Breast epithelium (tissue), 4 donors: ENCODE results near the gene RAB35. TPM values are rescaled to one million over a fixed set of nuclear protein-coding genes. Genes with fewer than 3 reads are reported as not detected.

Experiments used
- DNase-seq, 2 donors: peaks; one replicate each; pipeline ENCODE4 v3.0.0-alpha.2; 2019; ENCODE audit warnings: low spot score in 2 of 2
- H3K27ac ChIP-seq, 2 donors: fragments of 200-600 bp; sonication (generic) in 1 of 2; one replicate each; pipeline ENCODE4 v1.5.1; 2016 to 2019; ENCODE audit warnings: mild to moderate bottlenecking in 1 of 2
- H3K27me3 ChIP-seq, 2 donors: fragments of 200-600 bp; sonication (generic) in 1 of 2; one replicate each; pipeline versions ENCODE4 v1.5.1 to v1.6.0; 2017 to 2019; ENCODE audit warnings: control low read depth in 1 of 2, mild to moderate bottlenecking in 1 of 2
- H3K36me3 ChIP-seq: fragments of 200-600 bp; one replicate; pipeline ENCODE4 v1.5.1; 2019
- H3K4me1 ChIP-seq, 2 donors: fragments of 200-600 bp; sonication (generic); one replicate each; pipeline ENCODE4 v1.5.1; 2016 to 2019; ENCODE audit warnings: control low read depth in 1 of 2
- H3K4me3 ChIP-seq, 3 donors: fragments of 200-600 bp; sonication (generic); 1 replicate in 2 of 3; 2 replicates in 1 of 3; pipeline ENCODE4 v1.5.1; 2016 to 2019; ENCODE audit warnings: mild to moderate bottlenecking in 3 of 3, moderate library complexity in 2 of 3
- H3K9me3 ChIP-seq, 2 donors: fragments of 200-600 bp; sonication (generic) in 1 of 2; one replicate each; pipeline ENCODE4 v1.5.1; 2016 to 2019; ENCODE audit warnings: control low read depth in 1 of 2
- POLR2A ChIP-seq: fragments of 450-650 bp; IDR thresholded peaks from one replicate; pipeline ENCODE4 v1.6.1; 2016; ENCODE audit warnings: antibody characterized with exemption, mild to moderate bottlenecking, moderate library complexity
- POLR2AphosphoS5 ChIP-seq, 3 donors: sonication (generic); formaldehyde crosslinking; IDR thresholded peaks; one replicate each; pipeline ENCODE4 v1.6.1; 2017; ENCODE audit warnings: antibody characterized with exemption in 3 of 3
- intact Hi-C: fragments of 100-400 bp; cut with DNase I; formaldehyde crosslinking; loops from one replicate; pipeline ENCODE4 v1.15.1; 2023; ENCODE audit warnings: low total_unique reads
- total RNA-seq, 3 donors: library from RNA; depleted of rRNA; stranded (reverse); fragments of >200 nt; gene quantifications; one replicate each; pipeline ENCODE4 v1.1.0, GENCODE V29; 2016
- TF ChIP-seq, protein P1 (sequence below), 3 donors: fragments of 450-650 bp; IDR thresholded peaks; one replicate each; pipeline ENCODE4 v1.5.1; 2016 to 2017; ENCODE audit warnings: antibody characterized with exemption in 3 of 3, mild to moderate bottlenecking in 3 of 3, moderate library complexity in 3 of 3

The RAB35 gene
- 10 to 100 TPM; 23.3 to 26.8 (median 26.2) TPM for total RNA-seq

GRCh38 chr12:120116441-120116791 is at the start of gene RAB35:
Gene RAB35 (minus strand): TSS chr12:120116753. CDS start chr12:120116650, 103 bp downstream.
- intact Hi-C loops: no loop called here
- H3K4me1 ChIP-seq: peaks cover 10 to 19% of the 10 kb centered on the region in 2 donors

GRCh38 chr12:120164293-120164692 is 47.7 kb upstream of the RAB35 start:
- H3K36me3 ChIP-seq: peaks cover 10% of the 10 kb centered on the region
- DNase-seq: no peak
- no peak overlapping the region for H3K27ac ChIP-seq
- H3K4me3 ChIP-seq: no peak overlapping the region
- H3K4me1 ChIP-seq: no peaks in the 10 kb centered on the region
- TF ChIP-seq POLR2AphosphoS5 (IDR thresholded peaks at IDR 0.05): no peak
- TF ChIP-seq POLR2A: no peak
- TF ChIP-seq, protein P1, sequence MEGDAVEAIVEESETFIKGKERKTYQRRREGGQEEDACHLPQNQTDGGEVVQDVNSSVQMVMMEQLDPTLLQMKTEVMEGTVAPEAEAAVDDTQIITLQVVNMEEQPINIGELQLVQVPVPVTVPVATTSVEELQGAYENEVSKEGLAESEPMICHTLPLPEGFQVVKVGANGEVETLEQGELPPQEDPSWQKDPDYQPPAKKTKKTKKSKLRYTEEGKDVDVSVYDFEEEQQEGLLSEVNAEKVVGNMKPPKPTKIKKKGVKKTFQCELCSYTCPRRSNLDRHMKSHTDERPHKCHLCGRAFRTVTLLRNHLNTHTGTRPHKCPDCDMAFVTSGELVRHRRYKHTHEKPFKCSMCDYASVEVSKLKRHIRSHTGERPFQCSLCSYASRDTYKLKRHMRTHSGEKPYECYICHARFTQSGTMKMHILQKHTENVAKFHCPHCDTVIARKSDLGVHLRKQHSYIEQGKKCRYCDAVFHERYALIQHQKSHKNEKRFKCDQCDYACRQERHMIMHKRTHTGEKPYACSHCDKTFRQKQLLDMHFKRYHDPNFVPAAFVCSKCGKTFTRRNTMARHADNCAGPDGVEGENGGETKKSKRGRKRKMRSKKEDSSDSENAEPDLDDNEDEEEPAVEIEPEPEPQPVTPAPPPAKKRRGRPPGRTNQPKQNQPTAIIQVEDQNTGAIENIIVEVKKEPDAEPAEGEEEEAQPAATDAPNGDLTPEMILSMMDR (IDR thresholded peaks at IDR 0.05): no peak
- intact Hi-C loops: no loop called here
- no peaks in the 10 kb centered on the region for H3K27me3 ChIP-seq
- no peaks in the 10 kb centered on the region for H3K9me3 ChIP-seq

More at GRCh38 chr12:120116441-120116791, at the start of gene RAB35:
- Histone ChIP-seq H3K36me3 (no peaks in the 10 kb centered on the region), H3K9me3 (no peaks in the 10 kb centered on the region), H3K27ac (peak within 1 kb of the TSS; percentile 87 to 92), H3K4me3 (peak within 1 kb of the TSS; percentile 82 to 90 (median 83)), H3K27me3 (no peaks in the 10 kb centered on the region)
- DNase-seq: no peak
- TF ChIP-seq POLR2A (no peak), POLR2AphosphoS5 (IDR thresholded peaks at IDR 0.05) (no peak)
- TF ChIP-seq, protein P1 (IDR thresholded peaks at IDR 0.05): no peak

DNA sequence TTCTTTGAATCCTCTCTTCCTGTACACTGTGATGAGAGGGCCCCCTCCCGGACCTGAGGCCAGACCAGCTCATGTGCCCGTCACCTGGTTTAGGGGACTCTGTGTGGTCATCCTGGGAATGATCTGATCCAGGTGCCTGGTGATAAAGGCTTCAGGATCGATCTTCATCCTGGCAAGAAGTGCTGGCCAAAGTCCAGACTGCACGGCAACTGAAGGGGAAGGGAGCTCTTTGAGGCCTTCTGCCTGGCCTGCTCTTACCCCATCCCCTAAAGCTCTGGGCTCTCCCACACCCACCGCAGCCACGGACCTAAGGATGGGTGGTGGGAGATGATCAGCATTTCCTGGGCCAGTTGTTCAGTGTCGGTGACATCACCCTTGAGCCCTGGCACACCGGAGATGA is 46.2 kb upstream of the RAB35 start:
- Histone ChIP-seq H3K27me3 (no peaks in the 10 kb centered on the region), H3K4me1 (no peaks in the 10 kb centered on the region), H3K4me3 (no peak overlapping the region), H3K9me3 (no peaks in the 10 kb centered on the region), H3K36me3 (peaks cover 12% of the 10 kb centered on the region), H3K27ac (no peak overlapping the region)
- DNase-seq: no peak
- intact Hi-C loops: no loop called here
- TF ChIP-seq POLR2AphosphoS5 (IDR thresholded peaks at IDR 0.05): no peak
- TF ChIP-seq, protein P1 (IDR thresholded peaks at IDR 0.05): no peak

GRCh38 chr12:120161852-120162251 is 45.3 kb upstream of the RAB35 start:
- Histone ChIP-seq H3K27ac (no peak overlapping the region), H3K36me3 (peaks cover 21% of the 10 kb centered on the region)
- TF ChIP-seq, protein P1 (IDR thresholded peaks at IDR 0.05): no peak
- no peak for TF ChIP-seq POLR2A
- TF ChIP-seq POLR2AphosphoS5 (IDR thresholded peaks at IDR 0.05): no peak

GRCh38 chr12:120159509-120160237 is 43.1 kb upstream of the RAB35 start:
- TF ChIP-seq POLR2A (no peak), POLR2AphosphoS5 (IDR thresholded peaks at IDR 0.05) (no peak)
- TF ChIP-seq, protein P1 (IDR thresholded peaks at IDR 0.05): no peak
- intact Hi-C loops: loop anchor here (5.0 kb wide), 1 partner anchor 312 kb away; no protein-coding TSS in a partner anchor
- Histone ChIP-seq H3K9me3 (no peaks in the 10 kb centered on the region), H3K4me3 (no peak overlapping the region), H3K36me3 (peaks cover 36% of the 10 kb centered on the region), H3K27ac (peak overlapping the region in 1 of 2 donors; percentile 50), H3K4me1 (no peaks in the 10 kb centered on the region), H3K27me3 (no peaks in the 10 kb centered on the region)
- DNase-seq: no peak

More at GRCh38 chr12:120161852-120162251, 45.3 kb upstream of the RAB35 start:
- no peak for DNase-seq
- intact Hi-C loops: no loop called here
- H3K4me3 ChIP-seq: no peak overlapping the region
- H3K9me3 ChIP-seq: no peaks in the 10 kb centered on the region
- no peaks in the 10 kb centered on the region for H3K4me1 ChIP-seq
- no peaks in the 10 kb centered on the region for H3K27me3 ChIP-seq
